SH-SY5Y (cell line): ENCODE results near the gene HMCN2.

Experiments used
- GATA2 ChIP-seq: IDR thresholded peaks from 2 replicates; pipeline ENCODE4 v1.6.1; 2011; ENCODE audit warnings: mild to moderate bottlenecking, low read depth, low read length
- GATA3 ChIP-seq: IDR thresholded peaks from 2 replicates; pipeline ENCODE4 v1.6.1; 2011; ENCODE audit warnings: low read depth, mild to moderate bottlenecking, low read length, moderate library complexity

GRCh38 chr9:130309689-130310455 lies 44.3 kb downstream of the HMCN2 start:
- TF ChIP-seq GATA2 (no peak), GATA3 (no peak)
